ENCODE measurements around the gene CGN.

DNA sequence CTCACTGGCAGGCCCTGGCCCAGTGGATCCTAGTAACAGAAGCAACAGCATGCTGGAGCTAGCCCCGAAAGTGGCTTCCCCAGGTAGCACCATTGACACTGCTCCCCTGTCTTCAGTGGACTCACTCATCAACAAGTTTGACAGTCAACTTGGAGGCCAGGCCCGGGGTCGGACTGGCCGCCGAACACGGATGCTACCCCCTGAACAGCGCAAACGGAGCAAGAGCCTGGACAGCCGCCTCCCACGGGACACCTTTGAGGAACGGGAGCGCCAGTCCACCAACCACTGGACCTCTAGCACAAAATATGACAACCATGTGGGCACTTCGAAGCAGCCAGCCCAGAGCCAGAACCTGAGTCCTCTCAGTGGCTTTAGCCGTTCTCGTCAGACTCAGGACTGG is 7.7 kb downstream of the CGN start:
- TF ChIP-seq POLR2A (IDR thresholded peaks at IDR 0.05), result no peak
- TF ChIP-seq, protein P1, sequence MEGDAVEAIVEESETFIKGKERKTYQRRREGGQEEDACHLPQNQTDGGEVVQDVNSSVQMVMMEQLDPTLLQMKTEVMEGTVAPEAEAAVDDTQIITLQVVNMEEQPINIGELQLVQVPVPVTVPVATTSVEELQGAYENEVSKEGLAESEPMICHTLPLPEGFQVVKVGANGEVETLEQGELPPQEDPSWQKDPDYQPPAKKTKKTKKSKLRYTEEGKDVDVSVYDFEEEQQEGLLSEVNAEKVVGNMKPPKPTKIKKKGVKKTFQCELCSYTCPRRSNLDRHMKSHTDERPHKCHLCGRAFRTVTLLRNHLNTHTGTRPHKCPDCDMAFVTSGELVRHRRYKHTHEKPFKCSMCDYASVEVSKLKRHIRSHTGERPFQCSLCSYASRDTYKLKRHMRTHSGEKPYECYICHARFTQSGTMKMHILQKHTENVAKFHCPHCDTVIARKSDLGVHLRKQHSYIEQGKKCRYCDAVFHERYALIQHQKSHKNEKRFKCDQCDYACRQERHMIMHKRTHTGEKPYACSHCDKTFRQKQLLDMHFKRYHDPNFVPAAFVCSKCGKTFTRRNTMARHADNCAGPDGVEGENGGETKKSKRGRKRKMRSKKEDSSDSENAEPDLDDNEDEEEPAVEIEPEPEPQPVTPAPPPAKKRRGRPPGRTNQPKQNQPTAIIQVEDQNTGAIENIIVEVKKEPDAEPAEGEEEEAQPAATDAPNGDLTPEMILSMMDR (IDR thresholded peaks at IDR 0.05), result no peak

Measured in heart left ventricle (tissue), 13 donors.